Stimulated activated naive CD8-positive, alpha-beta T cell treated with anti-CD3 and anti-CD28 coated beads, Interleukin-15, Interleukin-2, amounts not matched to agents 100 ng/mL and 50 ng/mL, for 24 hours (primary cell): ENCODE measurements around the gene HIVEP2.

Experiments
- H3K27ac Mint-ChIP-seq: one replicate; pipeline ENCODE4 v1.8.0; 2021; ENCODE audit warnings: mild to moderate bottlenecking, mixed read lengths
- H3K27me3 Mint-ChIP-seq: one replicate; pipeline ENCODE4 v1.8.0; 2021; ENCODE audit warnings: mixed read lengths
- H3K36me3 Mint-ChIP-seq: one replicate; pipeline ENCODE4 v1.8.0; 2021; ENCODE audit warnings: low read depth, mixed read lengths
- H3K4me1 Mint-ChIP-seq: one replicate; pipeline ENCODE4 v1.8.0; 2021; ENCODE audit warnings: low read depth, mixed read lengths
- H3K4me3 Mint-ChIP-seq: one replicate; pipeline ENCODE4 v1.8.0; 2021; ENCODE audit warnings: mild to moderate bottlenecking, mixed read lengths
- H3K9me3 Mint-ChIP-seq: one replicate; pipeline ENCODE4 v1.8.0; 2021; ENCODE audit warnings: mixed read lengths

The HIVEP2 gene

DNA sequence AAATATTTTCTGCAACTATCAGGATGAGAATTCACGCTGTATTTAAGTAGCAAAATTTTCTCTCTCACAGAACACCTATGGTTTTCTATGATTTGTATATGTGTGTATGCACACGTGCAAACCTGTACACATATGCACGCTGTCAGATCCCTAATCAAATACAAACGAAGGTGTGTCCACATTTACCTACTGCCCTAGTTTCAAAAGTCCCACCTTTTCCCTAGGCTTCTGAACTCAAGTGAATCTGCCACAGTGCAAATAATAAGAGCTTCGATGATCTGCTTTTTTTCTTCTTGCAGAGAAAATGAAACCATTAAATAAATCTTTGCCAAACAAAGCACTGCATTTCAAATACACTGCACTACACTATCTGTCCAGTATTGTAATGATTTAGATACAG, 6.5 kb downstream of the HIVEP2 start:
- Mint-ChIP-seq H3K27ac (peak overlapping the region; percentile 2), H3K4me3 (peak overlapping the region; percentile 25), H3K9me3 (no peaks in the 10 kb centered on the region), H3K4me1 (peaks cover 99% of the 10 kb centered on the region), H3K27me3 (no peaks in the 10 kb centered on the region), H3K36me3 (peaks cover 58% of the 10 kb centered on the region)

- no peaks in the 10 kb centered on the region for H3K27me3 Mint-ChIP-seq
- peak overlapping the region; percentile 33 for H3K27ac Mint-ChIP-seq
- H3K4me3 Mint-ChIP-seq = no peak overlapping the region
- no peaks in the 10 kb centered on the region for H3K9me3 Mint-ChIP-seq
- H3K4me1 Mint-ChIP-seq = peaks cover 99% of the 10 kb centered on the region
- H3K36me3 Mint-ChIP-seq = peaks cover 58% of the 10 kb centered on the region
Measured at GRCh38 chr6:142937986-142938385, 7.0 kb downstream of the HIVEP2 start.

GRCh38 chr6:142935553-142936517, 9.1 kb downstream of the HIVEP2 start:
- peaks cover 49% of the 10 kb centered on the region for H3K36me3 Mint-ChIP-seq
- H3K4me3 Mint-ChIP-seq = peak overlapping the region; percentile 82
- H3K9me3 Mint-ChIP-seq = no peaks in the 10 kb centered on the region
- H3K4me1 Mint-ChIP-seq = peaks cover 99% of the 10 kb centered on the region
- peak overlapping the region; percentile 92 for H3K27ac Mint-ChIP-seq
- no peaks in the 10 kb centered on the region for H3K27me3 Mint-ChIP-seq

DNA sequence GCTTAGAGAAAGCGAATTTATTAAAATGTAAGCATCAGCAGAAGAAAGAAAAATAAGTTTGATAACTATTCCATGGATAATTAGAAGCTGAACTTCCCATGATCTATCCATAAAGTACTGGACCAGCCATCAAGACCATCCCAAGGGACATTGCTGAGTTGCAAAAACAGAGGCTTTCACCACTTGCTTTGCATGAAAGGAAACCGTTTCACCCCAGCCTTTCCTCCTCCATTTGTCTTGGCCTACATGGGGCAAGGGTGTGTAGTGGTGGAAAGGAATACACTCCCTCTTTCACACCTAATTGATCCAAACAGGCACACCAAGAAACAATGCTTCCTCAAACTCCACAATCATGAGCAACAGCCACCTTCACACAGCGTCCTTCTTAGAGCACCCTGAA, 10.4 kb downstream of the HIVEP2 start:
- peaks cover 53% of the 10 kb centered on the region for H3K36me3 Mint-ChIP-seq
- peak overlapping the region; percentile 52 for H3K4me3 Mint-ChIP-seq
- H3K27ac Mint-ChIP-seq = peak overlapping the region; percentile 70

GRCh38 chr6:142934106-142934505, 10.9 kb downstream of the HIVEP2 start:
- Mint-ChIP-seq H3K27ac (peak overlapping the region; percentile 70), H3K4me3 (peak overlapping the region; percentile 52), H3K9me3 (no peaks in the 10 kb centered on the region), H3K4me1 (peaks cover 100% of the 10 kb centered on the region), H3K27me3 (no peaks in the 10 kb centered on the region), H3K36me3 (peaks cover 51% of the 10 kb centered on the region)

More for the DNA sequence above, 10.4 kb downstream of the HIVEP2 start:
- H3K4me1 Mint-ChIP-seq = peaks cover 100% of the 10 kb centered on the region
- H3K27me3 Mint-ChIP-seq = no peaks in the 10 kb centered on the region
- no peaks in the 10 kb centered on the region for H3K9me3 Mint-ChIP-seq

- Mint-ChIP-seq H3K27me3 (no peaks in the 10 kb centered on the region), H3K4me3 (peak overlapping the region; percentile 52), H3K36me3 (peaks cover 54% of the 10 kb centered on the region), H3K9me3 (no peaks in the 10 kb centered on the region), H3K4me1 (peaks cover 100% of the 10 kb centered on the region), H3K27ac (peak overlapping the region; percentile 70)
Measured at GRCh38 chr6:142933701-142934100, 11.3 kb downstream of the HIVEP2 start.

GRCh38 chr6:142932889-142933288, 12.1 kb downstream of the HIVEP2 start:
- Mint-ChIP-seq H3K36me3 (peaks cover 50% of the 10 kb centered on the region), H3K27ac (peak overlapping the region; percentile 87), H3K9me3 (no peaks in the 10 kb centered on the region), H3K4me3 (peak overlapping the region; percentile 78), H3K4me1 (peaks cover 100% of the 10 kb centered on the region), H3K27me3 (no peaks in the 10 kb centered on the region)

GRCh38 chr6:142929751-142930358, 15.1 kb downstream of the HIVEP2 start:
- Mint-ChIP-seq H3K27ac (peak overlapping the region; percentile 92), H3K27me3 (no peaks in the 10 kb centered on the region), H3K4me1 (peaks cover 92% of the 10 kb centered on the region), H3K9me3 (no peaks in the 10 kb centered on the region), H3K4me3 (peak overlapping the region; percentile 91), H3K36me3 (peaks cover 38% of the 10 kb centered on the region)

DNA sequence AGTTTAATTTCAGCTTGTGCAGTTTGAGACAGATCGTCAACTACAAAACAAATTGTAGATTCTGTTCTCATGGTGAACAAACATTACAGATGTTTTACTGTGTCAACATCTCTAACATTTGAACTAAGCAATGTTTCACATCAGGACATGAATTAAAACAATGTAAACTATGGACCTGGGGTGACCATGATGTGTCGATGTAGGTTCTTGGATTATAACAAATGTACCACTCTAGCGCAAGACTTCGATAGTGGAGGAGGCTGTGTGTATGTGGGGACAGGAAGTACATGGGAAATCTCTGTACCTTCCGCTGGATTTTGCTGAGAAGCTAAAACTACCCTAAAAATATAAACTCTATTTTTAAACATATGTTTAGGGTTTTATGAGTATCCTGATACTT, 17.1 kb downstream of the HIVEP2 start:
- peaks cover 36% of the 10 kb centered on the region for H3K36me3 Mint-ChIP-seq
- peak overlapping the region; percentile 91 for H3K4me3 Mint-ChIP-seq
- no peaks in the 10 kb centered on the region for H3K9me3 Mint-ChIP-seq
- H3K27ac Mint-ChIP-seq = peak overlapping the region; percentile 92
- H3K4me1 Mint-ChIP-seq = peaks cover 78% of the 10 kb centered on the region
- H3K27me3 Mint-ChIP-seq = no peaks in the 10 kb centered on the region

- Mint-ChIP-seq H3K36me3 (peaks cover 36% of the 10 kb centered on the region), H3K9me3 (no peaks in the 10 kb centered on the region), H3K27me3 (no peaks in the 10 kb centered on the region), H3K27ac (peak overlapping the region; percentile 92), H3K4me1 (peaks cover 72% of the 10 kb centered on the region), H3K4me3 (peak overlapping the region; percentile 91)
Measured at GRCh38 chr6:142927271-142927580, 17.8 kb downstream of the HIVEP2 start.

- H3K4me1 Mint-ChIP-seq = peaks cover 72% of the 10 kb centered on the region
- H3K36me3 Mint-ChIP-seq = peaks cover 41% of the 10 kb centered on the region
- peak overlapping the region; percentile 91 for H3K4me3 Mint-ChIP-seq
- no peaks in the 10 kb centered on the region for H3K9me3 Mint-ChIP-seq
- H3K27me3 Mint-ChIP-seq = no peaks in the 10 kb centered on the region
- H3K27ac Mint-ChIP-seq = peak overlapping the region; percentile 94
Measured at GRCh38 chr6:142926494-142927270, 18.3 kb downstream of the HIVEP2 start.

- H3K9me3 Mint-ChIP-seq = no peaks in the 10 kb centered on the region
Measured at GRCh38 chr6:142926177-142926493, 18.8 kb downstream of the HIVEP2 start.

GRCh38 chr6:142925575-142926110, 19.3 kb downstream of the HIVEP2 start:
- no peaks in the 10 kb centered on the region for H3K27me3 Mint-ChIP-seq
- H3K4me1 Mint-ChIP-seq = peaks cover 68% of the 10 kb centered on the region
- H3K36me3 Mint-ChIP-seq = peaks cover 48% of the 10 kb centered on the region
- H3K27ac Mint-ChIP-seq = peak overlapping the region; percentile 94
- H3K4me3 Mint-ChIP-seq = peak overlapping the region; percentile 91
- H3K9me3 Mint-ChIP-seq = no peaks in the 10 kb centered on the region

More at GRCh38 chr6:142926177-142926493, 18.8 kb downstream of the HIVEP2 start:
- Mint-ChIP-seq H3K4me1 (peaks cover 69% of the 10 kb centered on the region), H3K36me3 (peaks cover 44% of the 10 kb centered on the region), H3K27ac (peak overlapping the region; percentile 94), H3K27me3 (no peaks in the 10 kb centered on the region), H3K4me3 (peak overlapping the region; percentile 91)

- Mint-ChIP-seq H3K4me3 (no peak overlapping the region), H3K27ac (no peak overlapping the region), H3K9me3 (no peaks in the 10 kb centered on the region), H3K27me3 (no peaks in the 10 kb centered on the region), H3K4me1 (peaks cover 78% of the 10 kb centered on the region), H3K36me3 (peaks cover 45% of the 10 kb centered on the region)
Measured at GRCh38 chr6:142918339-142919042, 26.5 kb downstream of the HIVEP2 start.
